ENCODE measurements around the gene PDZD2. TPM values are rescaled to one million over a fixed set of nuclear protein-coding genes. Genes with fewer than 3 reads are reported as not detected.

The PDZD2 gene
- total RNA-seq, 1 experiment from 2014 or later: 23.0 TPM

DNA sequence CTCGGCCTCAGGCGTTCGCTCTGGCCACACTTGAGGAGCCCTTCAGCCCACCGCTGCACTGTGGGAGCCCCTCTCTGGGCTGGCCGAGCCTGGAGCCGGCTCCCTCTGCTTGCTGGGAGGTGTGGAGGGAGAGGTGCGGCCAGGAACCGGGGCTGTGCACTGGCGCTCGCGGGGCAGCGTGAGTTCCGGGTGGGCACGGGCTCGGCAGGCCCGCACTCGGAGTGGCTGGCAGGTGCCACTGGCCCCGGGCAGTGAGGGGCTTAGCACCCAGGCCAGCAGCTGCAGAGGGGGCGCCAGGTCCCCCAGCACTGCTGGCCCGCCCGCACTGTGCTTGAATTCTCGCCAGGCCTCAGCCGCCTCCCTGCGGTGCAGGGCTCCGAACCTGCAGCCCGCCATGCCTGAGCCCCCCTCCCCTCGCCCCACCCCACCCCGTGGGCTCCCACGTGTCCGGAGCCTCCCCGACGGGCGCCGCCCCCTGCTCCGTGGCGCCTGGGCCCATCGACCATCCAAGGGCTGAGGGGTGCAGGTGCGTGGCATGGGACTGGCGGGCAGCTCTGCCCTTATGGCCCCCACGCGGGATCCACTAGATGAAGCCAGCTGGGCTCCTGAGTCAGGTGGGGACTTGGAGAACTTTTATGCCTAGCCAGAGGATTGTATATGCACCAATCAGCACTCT, 138.2 kb downstream of the PDZD2 start:
- TF ChIP-seq, protein P1, sequence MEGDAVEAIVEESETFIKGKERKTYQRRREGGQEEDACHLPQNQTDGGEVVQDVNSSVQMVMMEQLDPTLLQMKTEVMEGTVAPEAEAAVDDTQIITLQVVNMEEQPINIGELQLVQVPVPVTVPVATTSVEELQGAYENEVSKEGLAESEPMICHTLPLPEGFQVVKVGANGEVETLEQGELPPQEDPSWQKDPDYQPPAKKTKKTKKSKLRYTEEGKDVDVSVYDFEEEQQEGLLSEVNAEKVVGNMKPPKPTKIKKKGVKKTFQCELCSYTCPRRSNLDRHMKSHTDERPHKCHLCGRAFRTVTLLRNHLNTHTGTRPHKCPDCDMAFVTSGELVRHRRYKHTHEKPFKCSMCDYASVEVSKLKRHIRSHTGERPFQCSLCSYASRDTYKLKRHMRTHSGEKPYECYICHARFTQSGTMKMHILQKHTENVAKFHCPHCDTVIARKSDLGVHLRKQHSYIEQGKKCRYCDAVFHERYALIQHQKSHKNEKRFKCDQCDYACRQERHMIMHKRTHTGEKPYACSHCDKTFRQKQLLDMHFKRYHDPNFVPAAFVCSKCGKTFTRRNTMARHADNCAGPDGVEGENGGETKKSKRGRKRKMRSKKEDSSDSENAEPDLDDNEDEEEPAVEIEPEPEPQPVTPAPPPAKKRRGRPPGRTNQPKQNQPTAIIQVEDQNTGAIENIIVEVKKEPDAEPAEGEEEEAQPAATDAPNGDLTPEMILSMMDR (IDR thresholded peaks at IDR 0.05; ENCODE audit: unreplicated experiment): no peak
- no peak overlapping the region for H3K4me3 Mint-ChIP-seq (ENCODE audit: unreplicated experiment)
- no peak overlapping the region for H3K27ac Mint-ChIP-seq (ENCODE audit: low read depth, unreplicated experiment)
- ChIA-PET POLR2A (no interaction called here), CTCF (interaction anchor here (1.3 kb wide), 1 partner anchor 197 kb away, joined by 4 read pairs; no protein-coding TSS in a partner anchor)
- intact Hi-C loops (cut with micrococcal nuclease): no loop called here
- no peaks in the 10 kb centered on the region for H3K27me3 Mint-ChIP-seq (ENCODE audit: insufficient read depth, unreplicated experiment)
- H3K36me3 Mint-ChIP-seq (ENCODE audit: insufficient read depth, unreplicated experiment): no peaks in the 10 kb centered on the region
- H3K9me3 Mint-ChIP-seq (ENCODE audit: unreplicated experiment): peaks cover 7% of the 10 kb centered on the region
- H3K4me1 Mint-ChIP-seq (ENCODE audit: insufficient read depth, unreplicated experiment): peaks cover 7% of the 10 kb centered on the region
- no TSS peak for BruUV-seq (replicated peaks)
- DNase-seq (ENCODE audit: unreplicated experiment): no peak

DNA sequence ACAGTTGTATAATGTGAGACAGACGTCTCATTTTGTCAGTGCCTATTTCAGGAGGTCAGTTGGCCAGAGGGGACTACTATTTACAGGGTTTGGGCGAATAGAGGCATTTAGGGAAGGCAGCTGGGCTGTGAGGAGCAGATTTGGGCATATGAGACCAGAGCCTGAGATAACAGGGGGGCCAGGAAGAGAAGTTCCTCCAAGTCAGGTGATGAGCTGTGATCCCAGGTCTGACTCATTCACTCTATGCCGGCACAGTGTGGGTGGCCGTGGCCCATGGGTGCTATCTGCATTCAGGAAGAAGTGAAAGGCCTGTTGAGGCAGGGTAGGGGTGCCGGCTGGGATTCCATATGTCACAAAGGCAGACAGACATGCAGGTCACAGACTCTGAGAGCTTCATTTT, 142.8 kb downstream of the PDZD2 start:
- ChIA-PET POLR2A (interaction anchor here (0.6 kb wide), 1 partner anchor 70 kb away, joined by 3 read pairs; no protein-coding TSS in a partner anchor), CTCF (interaction anchor here (0.5 kb wide), 1 partner anchor 11 kb away, joined by 3 read pairs; no protein-coding TSS in a partner anchor)
- peaks cover 18% of the 10 kb centered on the region for H3K27me3 Mint-ChIP-seq (ENCODE audit: insufficient read depth, unreplicated experiment)
- H3K36me3 Mint-ChIP-seq (ENCODE audit: insufficient read depth, unreplicated experiment): no peaks in the 10 kb centered on the region
- intact Hi-C loops (cut with micrococcal nuclease): no loop called here
- peak; percentile 35 for DNase-seq (ENCODE audit: unreplicated experiment)
- no peaks in the 10 kb centered on the region for H3K9me3 Mint-ChIP-seq (ENCODE audit: unreplicated experiment)
- TF ChIP-seq, protein P1 (IDR thresholded peaks at IDR 0.05; ENCODE audit: unreplicated experiment): no peak
- H3K4me3 Mint-ChIP-seq (ENCODE audit: unreplicated experiment): no peak overlapping the region
- peaks cover 8% of the 10 kb centered on the region for H3K4me1 Mint-ChIP-seq (ENCODE audit: insufficient read depth, unreplicated experiment)
- no TSS peak for BruUV-seq (replicated peaks)
- no peak overlapping the region for H3K27ac Mint-ChIP-seq (ENCODE audit: low read depth, unreplicated experiment)

DNA sequence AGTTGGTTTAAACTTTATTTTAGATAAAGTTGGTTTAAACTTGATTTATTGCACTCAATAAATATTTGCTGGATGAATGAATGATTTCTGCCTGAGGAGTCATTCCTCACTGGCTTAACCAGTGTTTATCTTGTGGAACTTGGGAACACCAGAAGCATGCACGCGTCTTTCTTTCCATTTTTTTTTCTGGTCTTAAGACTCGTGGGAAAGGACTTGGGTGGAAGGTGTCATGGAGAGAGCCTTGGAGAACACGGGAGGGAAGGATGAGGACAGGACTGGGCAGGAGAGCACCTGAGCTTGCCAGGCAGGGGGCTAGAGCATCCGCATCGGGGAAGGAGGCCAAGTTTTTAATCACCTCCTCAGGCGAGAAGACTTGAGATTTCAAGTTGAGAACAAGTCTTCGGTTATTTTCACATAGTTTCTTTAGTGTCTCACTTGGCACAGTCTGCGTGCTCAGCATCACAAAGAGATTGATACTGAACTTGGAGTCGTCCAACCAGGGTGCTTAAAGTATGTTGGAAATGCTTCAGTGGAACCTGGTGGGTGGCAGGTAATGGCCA, 144.2 kb downstream of the PDZD2 start:
- Mint-ChIP-seq H3K27me3 (ENCODE audit: insufficient read depth, unreplicated experiment) (peaks cover 18% of the 10 kb centered on the region), H3K27ac (ENCODE audit: low read depth, unreplicated experiment) (no peak overlapping the region), H3K9me3 (ENCODE audit: unreplicated experiment) (no peaks in the 10 kb centered on the region), H3K36me3 (ENCODE audit: insufficient read depth, unreplicated experiment) (no peaks in the 10 kb centered on the region), H3K4me3 (ENCODE audit: unreplicated experiment) (no peak overlapping the region), H3K4me1 (ENCODE audit: insufficient read depth, unreplicated experiment) (peaks cover 8% of the 10 kb centered on the region)
- POLR2A ChIA-PET: no interaction called here
- DNase-seq (ENCODE audit: unreplicated experiment): no peak
- CTCF ChIA-PET: no interaction called here
- TF ChIP-seq, protein P1 (IDR thresholded peaks at IDR 0.05; ENCODE audit: unreplicated experiment): no peak
- intact Hi-C loops (cut with micrococcal nuclease): no loop called here
- BruUV-seq (replicated peaks): no TSS peak

DNA sequence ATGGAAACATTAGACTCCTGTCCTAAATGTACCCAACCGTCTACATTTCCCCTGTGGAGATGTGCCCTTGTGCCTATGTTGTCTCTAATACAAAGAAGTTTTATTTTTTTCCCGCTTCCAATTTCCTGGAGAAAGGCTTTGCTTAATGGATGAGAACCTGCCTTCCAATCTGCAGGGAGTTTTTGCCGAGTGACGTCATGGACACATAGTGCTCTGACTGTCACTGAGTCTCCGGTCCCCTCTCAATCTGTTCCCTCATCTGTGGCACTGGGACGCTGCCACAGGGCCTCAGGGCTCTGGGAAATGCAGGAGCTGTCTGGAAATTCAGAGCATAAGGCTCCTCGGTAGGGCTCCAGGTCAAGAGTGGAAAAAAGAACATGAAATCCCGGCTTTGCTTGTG, 144.8 kb downstream of the PDZD2 start:
- TF ChIP-seq, protein P1 (IDR thresholded peaks at IDR 0.05; ENCODE audit: unreplicated experiment): no peak
- CTCF ChIA-PET: no interaction called here
- no peaks in the 10 kb centered on the region for H3K9me3 Mint-ChIP-seq (ENCODE audit: unreplicated experiment)
- no TSS peak for BruUV-seq (replicated peaks)
- H3K27me3 Mint-ChIP-seq (ENCODE audit: insufficient read depth, unreplicated experiment): peaks cover 18% of the 10 kb centered on the region
- POLR2A ChIA-PET: no interaction called here
- intact Hi-C loops (cut with micrococcal nuclease): no loop called here
- H3K4me1 Mint-ChIP-seq (ENCODE audit: insufficient read depth, unreplicated experiment): peaks cover 8% of the 10 kb centered on the region
- H3K27ac Mint-ChIP-seq (ENCODE audit: low read depth, unreplicated experiment): no peak overlapping the region
- no peaks in the 10 kb centered on the region for H3K36me3 Mint-ChIP-seq (ENCODE audit: insufficient read depth, unreplicated experiment)
- H3K4me3 Mint-ChIP-seq (ENCODE audit: unreplicated experiment): no peak overlapping the region
- no peak for DNase-seq (ENCODE audit: unreplicated experiment)
